ENCODE measurements around the gene ADD2.

The ADD2 gene

GRCh38 chr2:70724366-70724765, 43.6 kb downstream of the ADD2 start:
- DNase-seq = no peak

DNA sequence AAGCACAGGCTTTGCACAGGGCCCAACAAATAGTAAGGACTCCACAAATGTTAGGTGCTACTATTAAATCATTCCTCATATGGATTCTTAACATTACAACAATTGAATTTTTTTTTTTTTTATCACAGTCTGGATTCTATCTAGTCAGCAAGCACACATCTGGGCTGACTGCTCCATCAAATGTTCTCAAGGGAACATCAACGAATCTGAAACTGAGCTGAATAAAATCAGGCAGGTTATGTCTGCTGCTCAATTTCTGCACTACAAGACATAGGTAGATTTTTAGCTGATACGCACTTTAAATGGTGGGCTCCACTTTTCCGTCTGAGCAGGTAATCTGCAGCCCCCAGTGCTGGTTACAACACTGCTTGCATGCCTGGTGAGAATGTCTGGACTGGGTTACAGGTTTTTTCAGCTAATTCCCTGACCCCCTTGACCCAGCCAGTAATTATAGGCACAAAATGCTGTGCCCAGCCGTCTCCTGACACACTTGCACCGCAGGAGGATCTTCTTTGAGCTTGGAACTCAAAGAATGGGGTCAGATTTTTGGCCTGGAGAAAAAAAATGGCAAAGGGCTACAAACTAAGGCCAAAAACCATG, 44.6 kb downstream of the ADD2 start:
- no peak for DNase-seq

GRCh38 chr2:70720124-70720523, 47.9 kb downstream of the ADD2 start:
- DNase-seq = no peak

GRCh38 chr2:70719231-70719630, 48.8 kb downstream of the ADD2 start:
- DNase-seq = no peak

- DNase-seq = no peak
These were observed 49.3 kb downstream of the ADD2 start for GRCh38 chr2:70718736-70719135.

DNA sequence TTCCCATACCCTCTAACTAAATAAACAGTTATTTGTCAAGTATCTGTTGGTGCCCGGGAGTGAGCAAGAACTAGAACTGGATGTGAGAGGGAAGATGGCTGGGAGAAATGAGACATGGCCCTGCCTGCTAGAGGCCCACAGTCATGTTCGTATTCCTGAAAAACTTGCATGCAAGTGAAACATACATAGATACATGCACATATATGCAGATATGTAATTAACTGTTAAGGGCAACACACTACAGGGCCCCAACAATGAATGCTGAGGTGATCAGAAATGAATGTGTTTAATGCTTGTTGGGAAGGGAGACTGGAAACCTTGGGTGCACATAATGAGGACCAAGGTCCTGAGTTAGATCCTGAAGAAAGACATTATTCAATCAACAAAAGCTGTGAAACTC, 49.8 kb downstream of the ADD2 start:
- DNase-seq = no peak

GRCh38 chr2:70717431-70718038, 50.5 kb downstream of the ADD2 start:
- DNase-seq = peak in 1 of 58 donors; percentile 18

DNA sequence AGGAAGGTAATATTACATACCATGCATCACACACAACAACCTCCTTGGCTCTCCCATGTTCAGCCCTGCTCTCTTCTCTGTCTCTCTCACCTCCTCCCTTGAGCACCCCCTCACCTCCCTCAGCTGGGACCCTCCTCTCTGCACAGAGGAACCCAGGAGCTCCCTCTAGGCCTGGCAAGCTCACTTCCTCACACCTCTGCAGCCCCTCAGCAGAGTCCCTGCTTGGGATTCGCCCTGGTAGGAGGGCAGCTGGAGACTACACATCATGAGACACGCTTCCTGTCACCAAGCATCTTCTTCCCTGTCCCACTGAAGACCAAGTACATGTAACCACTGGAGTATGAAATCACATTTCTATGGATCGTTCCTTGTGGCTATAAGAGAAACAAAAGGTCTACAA, 51.0 kb downstream of the ADD2 start:
- no peak for DNase-seq

- peak in 24 of 58 donors; percentile 7 to 73 (median 33) for DNase-seq
These were observed 51.8 kb downstream of the ADD2 start for GRCh38 chr2:70716131-70716743.

DNA sequence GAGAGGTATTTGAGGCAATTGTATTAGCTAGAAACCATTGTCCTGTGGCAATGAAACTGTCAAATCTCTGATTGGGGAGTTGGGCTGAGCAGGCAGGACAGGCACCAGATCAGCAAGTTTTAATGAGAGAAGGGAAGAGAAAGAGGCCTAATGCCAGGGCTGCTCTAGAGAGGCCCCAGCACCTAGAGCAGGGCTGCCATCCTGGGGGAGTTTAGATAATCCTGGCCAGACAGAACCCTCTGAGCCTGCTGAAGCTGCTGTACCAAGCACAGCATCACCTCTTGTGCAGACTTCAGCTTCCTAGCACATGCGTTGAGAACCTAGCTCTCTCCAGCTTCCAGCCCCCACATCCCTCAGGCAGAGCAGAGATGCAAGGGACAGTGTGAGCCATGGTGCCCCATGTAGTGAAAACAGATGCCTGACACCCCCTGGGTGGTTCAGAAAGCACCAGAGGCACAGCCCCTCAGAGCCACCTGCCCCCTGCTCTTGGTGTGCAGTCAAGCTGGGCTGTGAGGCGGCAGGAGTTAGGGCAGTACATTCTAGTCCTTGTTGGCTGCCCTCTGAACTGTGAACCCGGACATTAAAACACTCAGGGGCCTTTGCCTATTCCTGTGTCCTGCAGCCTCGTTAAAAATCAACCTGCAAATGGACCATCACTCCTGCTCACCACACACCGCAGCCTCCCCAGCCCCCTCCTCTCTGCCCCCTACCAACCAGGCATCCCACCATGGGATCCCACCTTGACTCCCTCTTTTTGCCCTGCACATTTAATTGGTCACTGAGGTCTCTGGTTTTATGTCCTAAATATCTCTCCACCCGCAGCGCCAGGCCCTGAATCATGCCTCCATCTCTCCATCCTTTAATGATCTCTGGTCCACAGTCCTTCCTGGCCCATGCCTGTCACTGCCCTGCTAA, 52.7 kb downstream of the ADD2 start:
- DNase-seq = peak in 4 of 58 donors; percentile 12 to 51 (median 18)

DNA sequence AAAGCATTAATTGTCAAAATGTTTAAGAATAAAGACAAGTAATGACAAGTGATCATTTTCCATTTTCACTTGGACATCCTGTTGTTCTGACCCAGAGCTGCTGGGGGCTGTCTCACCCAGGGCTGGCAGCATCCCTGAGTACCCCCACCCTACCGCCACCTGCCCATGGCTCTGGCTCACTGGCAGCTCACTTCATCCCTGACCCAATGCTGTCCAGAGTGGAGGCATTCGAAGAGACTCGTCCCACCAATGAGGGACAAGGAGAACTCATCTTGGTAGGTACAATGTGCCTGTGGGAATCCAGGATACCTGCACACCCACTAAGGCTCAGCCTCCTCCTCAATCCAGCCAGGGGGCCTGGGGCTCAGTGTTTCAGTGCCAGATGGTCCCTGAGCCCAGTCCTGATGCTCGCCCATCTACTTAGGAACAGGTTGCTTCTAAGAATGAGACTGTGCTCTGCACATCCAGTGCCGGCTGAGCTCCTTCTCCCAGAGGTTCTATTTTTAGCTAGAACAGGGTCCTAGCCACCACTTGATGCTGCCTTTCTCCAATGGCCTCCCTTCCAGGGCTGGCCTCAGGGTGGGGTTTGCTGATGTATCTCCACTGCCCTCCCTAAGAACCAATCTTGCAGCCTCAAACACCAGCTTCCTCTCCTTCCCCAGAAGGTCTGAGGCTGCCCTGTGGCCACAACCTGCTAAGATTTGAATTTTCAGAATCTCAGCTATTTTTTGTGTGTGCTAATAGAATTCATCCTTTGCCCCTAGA, 53.7 kb downstream of the ADD2 start:
- peak in 2 of 58 donors; percentile 7 to 23 for DNase-seq

GRCh38 chr2:70712916-70713315, 55.1 kb downstream of the ADD2 start:
- DNase-seq = no peak

DNA sequence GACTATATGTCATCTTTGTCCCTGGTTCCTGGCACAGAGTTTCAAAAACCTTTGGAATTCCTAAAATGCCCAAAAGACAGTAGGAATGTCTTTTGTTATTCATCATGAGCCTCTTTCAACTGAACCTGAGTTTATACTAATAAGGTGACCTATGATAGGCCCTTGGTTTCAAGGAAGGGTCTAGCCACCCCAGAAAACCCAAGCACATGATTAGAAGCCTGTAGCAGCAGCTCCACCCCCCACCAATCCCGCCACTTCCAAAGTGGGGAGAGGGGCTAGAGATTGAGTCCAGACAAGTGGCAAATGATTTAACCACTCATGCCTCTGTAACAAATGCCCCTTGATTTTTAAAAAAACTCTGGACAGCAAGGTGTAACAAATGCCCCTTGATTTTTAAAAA, 56.8 kb downstream of the ADD2 start:
- no peak for DNase-seq

- DNase-seq = no peak
These were observed 57.8 kb downstream of the ADD2 start for GRCh38 chr2:70710038-70710690.

- DNase-seq = no peak
These were observed 58.5 kb downstream of the ADD2 start for GRCh38 chr2:70709275-70710037.

- DNase-seq = no peak
These were observed 59.4 kb downstream of the ADD2 start for GRCh38 chr2:70708376-70709199.

GRCh38 chr2:70707706-70708105, 60.3 kb downstream of the ADD2 start:
- no peak for DNase-seq

GRCh38 chr2:70706026-70706795, 61.8 kb downstream of the ADD2 start:
- DNase-seq = no peak
